ENCODE data around the gene SCRN2. TPM values are rescaled to one million over a fixed set of nuclear protein-coding genes. Genes with fewer than 3 reads are reported as not detected.

The SCRN2 gene
- total and polyA plus RNA-seq, 2 of the 13 experiments (the other 11 are each of a cell fraction or from before 2014, with no cell fraction given) = 21.7 to 29.5 TPM

- TF ChIP-seq ZNF18 (CRISPR knock-in tag; IDR thresholded peaks at IDR 0.05; ENCODE audit: insufficient replicate concordance) = peak; percentile 68
- TF ChIP-seq MXD3 (CRISPR knock-in tag; IDR thresholded peaks at IDR 0.05) = peak; percentile 87
- peak; percentile 92 for TF ChIP-seq ZNF639 (CRISPR knock-in tag; conservative IDR thresholded peaks at IDR 0.05)
- TF ChIP-seq ATM (IDR thresholded peaks at IDR 0.05; ENCODE audit: borderline replicate concordance) = no peak
- TF ChIP-seq ZNF275 (CRISPR knock-in tag; IDR thresholded peaks at IDR 0.05; ENCODE audit: borderline replicate concordance) = peak; percentile 85; the same call in 1 of the 2 replicates
- TF ChIP-seq FOXA1 (IDR thresholded peaks at IDR 0.05) = no peak
- peak; percentile 55 for TF ChIP-seq FOXA1 (CRISPR knock-in tag; IDR thresholded peaks at IDR 0.05)
- peak; percentile 84; the same call in 1 of the 2 replicates for TF ChIP-seq ZNF274 (CRISPR knock-in tag; IDR thresholded peaks at IDR 0.05)
- TF ChIP-seq ZNF558 (CRISPR knock-in tag; IDR thresholded peaks at IDR 0.05; ENCODE audit: borderline replicate concordance) = peak; percentile 72; the same call in 1 of the 2 replicates
- TF ChIP-seq HMGXB3 (CRISPR knock-in tag; IDR thresholded peaks at IDR 0.05; ENCODE audit: borderline replicate concordance) = peak; percentile 71; the same call in 1 of the 2 replicates
- peak; percentile 58; the same call in 1 of the 2 replicates for TF ChIP-seq HMG20B (CRISPR knock-in tag; conservative IDR thresholded peaks at IDR 0.05)
- TF ChIP-seq AFF4 (CRISPR knock-in tag; IDR thresholded peaks at IDR 0.05) = no peak
- TF ChIP-seq CC2D1A (CRISPR knock-in tag; IDR thresholded peaks at IDR 0.05) = no peak
- TF ChIP-seq ZNF121 (CRISPR knock-in tag; IDR thresholded peaks at IDR 0.05) = peak; percentile 86
- TF ChIP-seq CBFB (CRISPR knock-in tag; IDR thresholded peaks at IDR 0.05) = peak; percentile 76; the same call in 1 of the 2 replicates
Measured at GRCh38 chr17:47831003-47831933, 9.8 kb downstream of the SCRN2 start, which contains the start of the genes LRRC46 and MRPL10 (continued).

Measured in HepG2 (cell line).